ENCODE results near the gene HIVEP3.

Gene HIVEP3

DNA sequence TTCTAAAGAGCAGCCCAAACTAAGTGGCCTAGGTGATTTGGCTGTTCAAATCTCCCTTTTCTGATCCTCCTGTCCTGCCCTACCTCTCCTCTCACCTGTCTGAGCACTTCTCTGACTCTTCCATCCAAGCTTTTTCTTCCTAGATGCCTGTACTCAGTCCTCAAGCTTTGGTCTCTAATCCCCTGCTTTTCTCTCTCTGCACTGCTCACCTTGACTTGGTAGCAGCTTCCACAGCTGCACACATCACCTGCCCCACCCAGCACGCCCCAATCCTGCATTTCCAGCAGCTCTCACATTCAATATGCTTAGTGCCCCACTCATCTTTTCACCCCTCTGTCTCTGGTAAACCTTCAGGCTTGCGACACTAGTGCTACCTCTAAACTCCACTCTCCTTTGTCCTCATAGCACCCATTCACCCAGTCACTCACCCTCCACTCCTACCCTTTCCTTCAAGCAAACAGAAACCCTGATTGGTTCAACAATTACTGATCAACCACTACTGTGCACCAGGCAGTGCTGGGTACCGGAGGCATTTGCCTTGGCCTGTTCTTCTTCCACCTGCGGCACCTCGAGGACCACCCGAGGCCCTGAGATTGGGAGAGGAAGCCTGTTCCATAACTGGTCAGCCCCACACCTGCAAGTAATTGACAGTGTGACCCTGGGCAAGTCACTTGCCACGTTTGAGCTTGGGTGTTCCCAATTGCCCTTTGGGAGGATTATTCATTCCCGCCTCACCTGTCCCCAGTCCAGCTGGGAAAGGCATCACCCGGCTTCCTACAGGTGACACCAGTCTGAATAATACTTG is 298.2 kb downstream of the HIVEP3 start:
- no peak for DNase-seq

DNA sequence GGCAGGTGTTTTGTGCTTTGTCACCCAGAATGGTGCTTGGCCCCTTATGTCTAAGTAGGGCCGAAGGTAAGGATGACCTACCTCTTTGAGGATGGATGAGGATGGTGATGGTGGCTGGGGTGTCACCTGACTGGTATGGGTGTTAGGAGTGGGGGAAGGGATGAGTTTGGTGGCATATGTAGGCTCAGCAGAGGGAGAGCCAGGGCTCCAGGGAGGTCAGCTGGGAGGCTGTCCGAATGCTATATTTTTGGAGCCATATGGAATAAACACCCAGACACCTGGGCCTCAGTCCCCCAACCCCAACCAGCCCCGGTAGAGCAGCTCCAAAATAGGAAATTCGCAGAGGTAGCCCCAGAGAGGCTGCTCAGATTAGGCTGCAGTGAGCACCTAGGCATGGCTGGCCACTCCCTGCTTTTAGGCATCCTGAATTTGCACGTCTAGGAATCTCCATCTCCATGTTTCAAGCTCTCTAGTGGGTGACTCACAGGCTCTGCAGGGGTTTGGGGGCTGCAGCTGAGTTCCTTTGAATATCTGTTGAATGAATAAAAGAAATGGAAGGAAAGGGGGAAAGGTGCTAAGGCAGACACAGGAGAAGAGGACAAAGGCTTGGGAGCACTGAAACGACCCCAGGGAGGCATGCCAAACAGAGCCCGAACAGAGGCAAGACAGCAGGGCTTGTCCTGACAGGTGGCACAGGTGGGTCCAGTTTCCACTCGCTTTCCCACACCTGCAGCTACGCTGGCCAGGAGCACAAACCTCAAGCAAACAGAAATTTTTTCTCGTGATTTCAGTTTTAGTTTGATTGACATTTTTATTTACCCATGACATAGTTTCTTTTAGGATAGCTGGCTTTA is 299.0 kb downstream of the HIVEP3 start:
- DNase-seq: no peak

DNA sequence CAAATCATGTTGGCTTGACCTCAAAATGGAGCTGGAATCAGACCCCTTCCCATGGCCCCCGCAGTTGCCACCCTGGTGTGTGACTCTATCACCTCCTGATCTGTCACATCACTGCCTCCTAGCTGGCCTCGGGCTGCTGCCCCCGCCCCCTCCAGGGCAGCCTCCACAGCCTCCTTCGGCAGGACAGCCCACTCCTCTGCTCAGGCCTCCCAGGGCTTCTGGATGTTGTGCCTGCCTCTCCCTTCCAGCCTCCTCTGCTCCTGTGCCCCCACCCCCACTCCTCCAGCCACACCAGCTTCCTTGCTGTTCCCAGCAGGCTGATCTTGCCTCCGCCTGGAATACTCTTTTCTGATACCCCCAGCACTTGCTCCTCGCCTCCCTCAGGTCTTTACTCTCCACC is 299.9 kb downstream of the HIVEP3 start:
- DNase-seq: no peak

DNA sequence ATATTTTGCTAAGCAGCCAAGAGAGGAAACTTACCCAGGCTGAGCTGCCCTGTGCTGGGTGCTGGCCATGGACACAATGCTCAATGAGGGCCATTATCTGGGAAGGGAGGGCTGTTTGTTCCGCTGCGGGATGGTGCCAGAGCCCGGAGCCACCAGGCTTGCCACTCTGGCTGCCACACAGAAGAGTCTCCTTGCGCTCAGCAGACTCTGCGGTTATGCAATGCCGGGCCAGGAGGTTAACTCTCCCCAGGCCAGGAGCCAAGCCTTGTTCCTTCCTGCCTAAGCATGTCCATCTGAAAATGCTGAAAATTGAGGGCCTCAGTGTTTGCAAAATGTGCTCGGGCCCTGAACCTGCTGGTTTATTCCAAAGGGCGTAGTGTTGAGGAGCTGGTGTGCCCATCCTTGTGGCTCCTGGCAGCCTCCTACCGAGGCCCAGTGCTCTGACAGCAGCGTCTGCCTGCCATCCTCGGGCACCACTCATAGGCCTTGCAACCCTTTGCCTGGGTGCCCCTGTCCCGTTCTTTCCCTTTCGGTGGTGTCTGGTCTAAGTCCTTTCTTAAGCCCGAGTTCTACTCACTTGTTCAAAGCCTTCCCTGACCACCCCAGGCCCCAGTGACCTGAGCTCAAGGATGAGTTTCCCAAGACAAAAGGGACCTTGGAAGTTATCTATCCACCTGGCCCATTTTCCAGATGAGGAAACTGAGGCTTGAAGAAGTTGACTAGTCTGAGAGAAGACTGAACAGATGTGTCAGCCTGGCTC is 300.5 kb downstream of the HIVEP3 start:
- no peak for DNase-seq

DNA sequence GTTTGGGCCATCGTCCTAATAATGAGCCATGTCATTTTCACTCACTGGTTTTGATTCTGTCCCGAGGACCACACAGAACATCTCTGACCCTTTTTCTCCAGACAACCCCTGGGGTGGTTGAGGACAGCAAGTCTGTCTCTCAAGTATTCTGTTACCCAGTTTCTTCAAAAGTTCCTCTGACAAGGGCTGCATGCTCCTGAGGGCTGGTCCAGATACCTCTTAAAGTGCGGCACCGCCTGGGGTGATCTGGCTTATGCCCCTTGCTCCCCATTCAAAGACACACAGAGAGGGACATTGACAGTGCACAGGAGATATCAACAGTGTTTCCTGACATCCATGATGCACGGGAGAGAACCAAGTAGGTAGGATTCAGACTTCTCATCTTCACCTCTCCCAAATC is 301.4 kb downstream of the HIVEP3 start:
- no peak for DNase-seq

DNA sequence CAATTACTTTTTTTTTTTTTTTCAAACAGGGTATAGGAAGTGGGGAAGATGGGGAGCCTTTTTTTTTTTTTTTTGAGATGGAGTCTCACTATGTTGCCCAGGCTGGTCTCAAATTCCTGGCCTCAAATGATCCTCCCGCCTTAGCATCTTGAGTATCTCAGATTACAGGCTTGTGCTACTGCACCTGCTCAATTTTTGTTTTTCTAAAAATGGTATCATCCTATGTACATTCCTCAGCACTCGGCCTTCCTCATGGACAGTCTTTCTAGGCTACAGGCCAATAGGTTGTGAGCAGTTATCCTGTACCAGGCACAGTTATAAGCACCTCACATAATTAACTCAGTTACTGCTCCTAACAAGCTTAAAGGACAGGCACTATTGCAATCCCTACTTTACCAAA is 302.2 kb downstream of the HIVEP3 start:
- no peak for DNase-seq

DNA sequence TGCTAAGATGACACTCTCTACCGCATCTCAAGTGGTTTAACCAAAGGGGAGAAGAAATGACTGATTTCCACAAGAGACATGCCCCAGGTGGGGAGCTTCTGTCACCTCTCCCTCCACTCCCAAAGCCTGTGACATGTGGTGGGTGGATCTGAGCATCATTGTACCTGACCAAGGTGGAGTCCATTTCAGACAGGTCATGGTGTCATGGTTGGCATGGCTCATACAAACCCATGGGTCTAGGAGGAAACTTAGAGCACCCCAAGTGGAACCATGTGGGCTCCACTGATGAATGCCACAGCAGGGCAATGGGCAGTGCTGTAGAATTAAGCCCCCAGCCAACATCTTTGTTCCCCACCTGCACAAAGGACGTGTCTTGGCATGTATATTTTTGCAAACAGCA is 302.7 kb downstream of the HIVEP3 start:
- no peak for DNase-seq

DNA sequence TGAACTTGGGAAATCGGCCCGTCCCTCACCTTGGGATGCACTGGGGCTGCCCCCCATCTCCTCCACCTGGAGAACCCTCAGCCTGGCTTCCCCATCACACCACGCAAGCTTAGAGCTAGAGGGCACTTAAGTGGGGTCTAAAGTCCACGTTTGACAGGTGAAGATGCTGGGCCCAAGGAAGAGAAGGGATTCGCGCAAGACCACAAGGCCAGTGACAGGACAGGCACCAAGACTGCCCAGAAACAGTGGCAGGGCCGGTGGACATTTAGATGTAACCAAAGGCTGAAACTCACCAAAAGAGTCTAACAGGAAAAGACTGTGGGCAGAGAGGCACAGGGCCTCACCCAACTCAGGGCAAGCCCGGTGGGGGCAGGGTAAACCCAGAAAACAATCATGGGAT is 303.4 kb downstream of the HIVEP3 start:
- no peak for DNase-seq

DNA sequence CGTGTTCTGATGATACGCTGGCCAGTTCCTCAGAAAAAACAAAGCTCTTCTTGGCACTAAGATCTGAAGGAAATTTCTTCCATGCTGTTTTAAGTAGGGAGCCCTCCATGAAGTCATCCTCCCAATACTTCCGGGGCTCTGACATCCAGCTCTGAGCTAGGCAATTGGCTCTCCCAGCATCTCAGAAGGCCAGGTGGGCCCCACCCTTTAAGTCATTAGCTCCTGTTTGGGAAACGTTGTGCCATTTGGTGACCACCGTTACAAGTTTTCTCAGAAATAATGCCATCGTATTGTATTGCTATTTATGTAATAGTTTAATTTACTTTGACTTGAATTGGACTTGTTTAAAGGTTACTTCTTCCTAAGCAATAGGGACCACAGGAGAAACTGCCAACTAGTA is 303.9 kb downstream of the HIVEP3 start:
- no peak for DNase-seq

DNA sequence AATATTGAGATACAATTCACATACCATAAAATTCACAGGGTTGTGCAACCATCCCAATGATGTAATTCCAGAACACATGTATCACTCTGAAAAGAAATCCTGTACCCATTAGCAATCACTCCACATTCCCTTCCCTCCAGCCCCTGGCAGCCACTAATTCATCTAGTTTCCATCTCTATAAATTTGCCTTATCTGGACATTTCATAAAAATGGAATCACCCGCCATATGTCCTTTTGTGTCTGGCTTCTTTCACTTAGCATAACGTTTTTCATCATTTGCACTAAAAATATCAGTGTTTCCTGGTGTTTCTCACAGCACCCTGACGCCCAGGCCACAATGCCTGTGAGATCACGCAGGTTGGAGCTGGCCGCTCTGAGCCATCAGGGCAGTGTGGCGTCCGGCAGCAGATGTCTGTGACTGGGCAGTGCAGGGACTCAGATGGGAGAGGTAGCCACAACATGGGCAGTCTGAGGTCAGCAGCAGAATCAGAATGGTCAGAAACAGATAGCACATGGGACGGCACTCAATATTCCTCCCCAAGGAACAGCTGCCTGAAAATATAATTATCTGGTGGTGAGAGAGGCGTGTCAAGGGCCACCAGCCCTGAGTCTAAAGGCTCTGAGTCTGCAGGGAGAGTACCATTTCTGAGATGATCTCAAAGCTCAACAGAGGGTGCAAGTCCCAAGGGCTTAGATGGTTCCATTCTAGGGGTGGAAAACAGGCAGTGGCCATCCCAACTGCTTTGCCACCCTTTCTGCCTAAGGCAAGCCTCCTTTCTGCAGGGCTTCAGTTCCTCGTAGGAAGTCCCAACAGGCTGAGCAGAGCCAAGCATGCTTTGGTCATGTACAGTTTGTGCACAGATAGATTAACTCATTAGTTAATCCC is 304.8 kb downstream of the HIVEP3 start:
- no peak for DNase-seq

DNA sequence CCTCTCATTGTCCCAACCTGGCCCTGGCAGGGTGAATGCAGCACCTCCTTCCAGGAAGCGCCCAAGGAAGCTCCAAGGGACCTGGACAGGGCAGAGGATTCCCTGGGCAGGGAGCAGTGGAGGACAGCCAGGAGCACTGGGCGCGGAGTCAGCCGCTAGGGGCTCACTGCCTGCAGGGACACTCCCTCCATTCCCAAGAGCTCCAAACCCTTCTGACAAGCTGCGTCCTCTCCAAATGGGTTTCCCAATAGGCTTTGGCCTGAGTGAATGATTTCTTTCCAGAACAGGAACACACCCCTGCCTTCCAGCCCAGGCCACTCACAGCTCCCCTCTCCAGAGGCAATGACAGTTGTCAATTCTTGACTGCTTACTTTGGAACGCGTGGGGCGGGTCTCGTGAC is 305.8 kb downstream of the HIVEP3 start:
- DNase-seq: no peak

DNA sequence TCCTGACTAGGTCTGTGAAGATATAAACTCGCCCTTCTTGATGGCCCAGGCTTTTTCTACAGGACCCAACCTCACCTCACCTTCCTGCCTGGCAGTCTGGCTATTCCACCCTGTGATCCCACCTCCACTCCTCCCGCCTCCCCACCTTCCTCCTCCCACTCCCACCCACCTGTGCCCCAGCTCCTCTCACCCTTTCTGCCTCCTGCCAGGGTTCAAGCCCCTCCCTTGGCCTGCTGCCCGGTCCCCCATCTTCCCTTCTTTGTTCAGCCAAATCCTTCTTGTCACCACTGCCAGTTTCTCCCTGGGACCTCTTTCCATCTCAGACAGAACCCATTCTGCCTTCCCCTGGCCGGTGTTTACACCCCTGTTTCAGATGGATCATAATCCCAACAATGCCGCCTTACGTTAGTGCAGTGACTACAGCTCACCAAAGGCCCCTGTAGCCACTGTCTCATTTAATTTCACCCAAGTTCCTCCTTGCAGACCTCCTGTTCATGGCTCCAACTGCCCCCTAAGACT is 306.7 kb downstream of the HIVEP3 start:
- DNase-seq: no peak

DNA sequence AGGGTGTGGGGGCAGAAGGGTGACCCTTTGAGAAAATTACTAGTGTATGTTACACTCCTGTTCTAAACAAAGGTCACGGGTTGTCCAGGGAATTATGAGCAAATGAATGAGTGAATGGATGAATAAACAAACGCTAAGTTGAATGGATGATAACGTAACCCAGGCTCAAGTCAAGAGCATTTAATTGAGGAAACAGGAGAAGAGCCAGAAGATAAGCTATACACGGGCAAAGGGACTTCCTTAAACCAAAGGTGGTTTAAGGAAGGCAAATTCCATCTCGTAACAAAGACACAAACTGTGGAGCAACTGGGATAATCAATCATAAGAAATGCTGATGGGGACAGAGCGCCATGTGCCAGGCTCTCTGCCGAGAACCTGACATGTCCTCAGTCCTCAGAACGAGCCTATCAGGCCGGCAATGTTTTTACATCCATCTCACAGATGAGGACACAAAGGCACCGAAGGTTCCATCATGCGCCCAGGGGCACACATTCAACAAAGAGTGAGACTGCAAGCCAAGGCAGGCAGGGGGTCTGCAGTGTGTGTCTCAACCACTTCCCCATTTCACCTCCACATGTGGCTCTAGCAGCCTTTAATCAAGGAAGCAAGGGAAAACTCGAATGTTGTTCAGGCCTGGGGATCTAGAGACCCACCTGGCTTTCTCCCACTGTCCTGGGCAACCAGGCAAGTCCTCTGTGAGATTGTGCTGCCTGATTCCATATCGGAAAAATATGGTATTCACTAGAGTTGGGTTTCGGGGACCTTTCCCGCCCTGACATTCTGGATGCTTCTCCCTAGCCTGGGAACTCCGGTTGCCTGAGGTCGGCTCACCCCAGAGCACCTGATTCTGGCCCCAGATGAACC is 307.4 kb downstream of the HIVEP3 start:
- no peak for DNase-seq

DNA sequence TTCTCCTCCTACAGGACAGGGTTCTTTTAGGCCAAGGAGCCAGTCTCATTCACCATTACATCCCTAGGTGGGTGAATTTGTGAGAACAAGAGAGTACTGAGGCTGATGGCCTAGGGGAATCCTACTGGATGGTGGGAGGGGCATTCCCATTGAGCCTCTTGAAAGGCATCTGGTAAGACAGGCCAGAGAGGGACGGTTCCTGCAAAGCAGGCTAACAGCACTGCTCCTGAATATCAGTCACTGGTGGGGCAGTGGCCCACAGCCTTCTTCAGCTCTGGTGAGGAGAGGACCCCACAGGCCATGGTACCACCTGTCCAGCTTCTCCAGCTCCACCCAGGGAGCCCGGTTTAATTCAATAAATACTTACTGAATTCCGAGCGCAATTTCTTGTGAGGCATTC is 308.4 kb downstream of the HIVEP3 start:
- no peak for DNase-seq

DNA sequence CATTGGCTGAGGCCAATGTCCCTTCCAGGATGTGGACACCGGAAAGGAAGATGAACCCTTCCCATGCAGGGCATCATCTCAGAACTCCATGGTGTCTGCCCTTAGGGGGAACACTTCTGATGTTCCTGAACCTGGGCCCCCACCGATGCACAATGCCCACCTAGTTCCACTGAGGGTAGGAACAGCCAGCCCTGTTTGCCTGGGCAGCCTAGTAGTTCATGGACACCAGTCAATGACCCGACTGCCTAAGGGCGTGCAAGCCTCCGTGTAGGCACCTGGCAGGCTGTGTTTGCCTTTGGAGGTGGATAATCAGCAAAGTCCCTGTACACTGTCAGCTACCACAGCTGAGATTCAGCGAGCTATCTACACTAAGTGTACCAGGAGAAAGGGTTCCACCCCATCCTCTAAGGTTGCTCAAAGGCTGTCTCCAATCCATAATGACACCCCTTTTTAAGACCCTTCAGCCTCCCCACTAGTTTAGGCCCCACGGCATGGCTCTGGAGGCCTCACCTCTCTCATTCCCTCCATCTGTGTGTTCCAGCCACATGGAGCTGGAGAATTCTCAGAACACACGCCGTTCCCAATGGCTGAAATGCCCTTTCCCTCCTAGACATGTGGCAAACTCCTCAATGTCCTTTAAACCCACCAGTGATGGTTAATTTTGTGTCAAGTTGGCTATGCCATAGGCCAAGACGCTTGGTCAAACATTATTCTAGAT is 309.4 kb downstream of the HIVEP3 start:
- no peak for DNase-seq

DNA sequence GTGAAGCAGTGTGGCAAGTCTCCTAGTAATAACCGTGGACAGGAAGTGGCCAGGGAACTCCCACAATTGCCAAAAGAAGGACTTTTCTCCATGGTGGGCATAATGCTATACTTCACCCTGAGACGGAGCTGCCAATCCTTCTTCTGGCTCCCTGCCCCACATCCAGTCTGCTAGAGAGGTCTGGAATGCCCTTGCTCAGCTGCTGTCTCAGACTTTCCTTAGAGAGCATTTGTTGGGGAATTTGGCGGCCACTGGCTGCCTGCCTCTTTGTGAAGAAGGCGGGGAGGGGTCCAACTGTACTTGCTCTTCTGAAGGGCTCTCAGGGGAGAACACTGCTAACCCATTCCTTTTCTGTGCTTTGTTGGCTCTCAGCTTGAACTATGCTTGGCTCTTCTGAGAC is 310.5 kb downstream of the HIVEP3 start:
- no peak for DNase-seq

DNA sequence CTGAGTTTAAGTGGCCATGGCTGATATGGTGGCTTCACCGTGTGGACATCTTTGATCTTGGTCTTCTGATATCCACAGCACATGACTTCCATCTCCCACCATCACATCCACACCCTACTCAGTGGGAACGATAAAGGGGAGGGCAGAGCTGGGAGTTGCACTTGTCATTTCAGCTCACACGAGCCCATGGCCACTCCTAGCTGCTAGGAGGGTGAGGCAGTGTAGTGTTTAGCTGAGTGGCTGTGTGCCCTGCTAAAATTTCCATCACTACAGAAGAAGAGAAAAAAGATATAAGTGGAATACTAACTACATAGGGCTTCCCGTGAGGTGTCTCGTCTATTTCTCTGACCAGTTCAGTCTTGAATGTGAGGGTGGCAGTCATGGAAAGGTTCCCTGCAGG is 310.9 kb downstream of the HIVEP3 start:
- no peak for DNase-seq

DNA sequence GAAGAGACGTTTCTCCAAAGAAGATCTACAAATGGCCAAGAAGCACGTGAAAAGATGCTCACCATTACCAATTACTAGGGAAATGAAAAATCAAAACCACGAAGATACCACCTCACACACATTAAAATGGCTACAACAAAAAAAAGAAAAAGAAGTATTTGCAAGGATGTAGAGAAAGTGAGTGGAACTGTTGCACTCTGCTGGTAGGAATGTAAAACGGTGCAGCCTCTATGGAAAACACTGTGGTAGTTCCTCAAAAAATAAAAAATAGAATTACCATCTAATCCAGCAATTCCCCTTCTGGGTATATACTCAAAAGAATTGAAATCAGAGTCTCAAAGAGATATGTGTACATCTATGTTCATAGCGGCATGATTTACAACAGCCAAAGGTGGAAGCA is 318.8 kb downstream of the HIVEP3 start:
- no peak for DNase-seq

DNA sequence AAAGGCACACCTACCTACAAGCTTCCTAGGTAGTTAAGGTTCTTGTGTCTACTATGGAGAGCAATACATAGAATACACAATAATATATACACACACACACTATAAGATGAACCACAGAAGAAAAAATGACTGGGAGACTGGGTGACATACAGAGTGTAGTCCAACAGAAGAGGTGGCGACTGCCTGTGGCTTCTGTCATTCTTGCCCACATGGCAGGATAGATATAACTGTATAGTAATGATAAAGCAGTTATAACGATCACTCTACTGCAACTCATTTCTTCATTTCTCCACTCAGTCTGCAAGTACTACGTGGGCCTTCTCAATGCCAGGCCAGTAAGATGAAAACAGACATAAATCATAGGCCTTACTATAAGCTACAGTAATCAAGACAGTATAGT is 320.4 kb downstream of the HIVEP3 start:
- DNase-seq: no peak

DNA sequence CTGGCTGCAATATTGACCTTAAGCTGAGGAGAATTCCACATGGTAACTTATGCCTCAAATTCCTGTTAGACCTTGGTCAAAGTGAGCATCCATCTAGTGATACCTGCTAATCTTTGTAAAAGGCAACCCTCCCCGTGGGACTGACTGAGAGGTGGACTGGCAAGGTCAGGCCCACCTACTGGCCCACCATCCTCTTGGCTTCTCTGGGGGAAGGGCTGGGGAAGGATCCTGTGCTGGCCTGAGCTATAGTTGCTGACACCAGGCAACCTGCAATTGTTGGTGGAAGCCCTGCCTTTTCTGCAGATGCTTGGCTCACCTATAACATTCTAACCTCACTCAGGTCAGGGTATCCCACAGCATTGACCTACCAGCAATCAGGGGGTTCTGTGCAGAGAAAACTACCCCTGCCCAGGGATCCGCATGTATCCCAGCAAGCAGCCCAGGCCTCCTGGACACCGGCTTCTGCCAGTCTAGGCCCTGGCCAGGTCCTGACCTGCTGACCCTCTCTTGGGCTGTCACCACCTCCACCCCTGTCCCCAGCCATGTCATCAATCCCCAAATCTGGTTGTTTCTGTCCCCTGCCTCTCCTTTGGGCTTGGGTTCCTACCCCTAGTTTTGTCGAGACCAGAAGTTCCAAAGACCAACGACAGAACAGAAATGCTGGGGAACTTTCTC is 326.1 kb downstream of the HIVEP3 start:
- no peak for DNase-seq

All from NCI-H1436 (cell line).